Lower lobe of right lung (tissue), 2 donors: ENCODE measurements around the gene CRYGS. TPM values are rescaled to one million over a fixed set of nuclear protein-coding genes. Genes with fewer than 3 reads are reported as not detected.
A peak's percentile ranks its signal among the peaks of the same experiment; 100 is the strongest.

ENCODE experiments used
- ATAC-seq, 2 donors: fragments of 200-7000 bp; cut with Tn5 transposase; one replicate each; pipeline ENCODE4 v1.9.1; 2020 to 2022; ENCODE audit warnings: mild to moderate bottlenecking in 2 of 2, moderate library complexity in 2 of 2
- DNase-seq: peaks from one replicate; pipeline ENCODE4 v3.0.0-alpha.2; 2020
- H3K27ac ChIP-seq: fragments of 200-600 bp; one replicate; pipeline ENCODE4 v1.8.0; 2022
- H3K27me3 ChIP-seq: fragments of 200-600 bp; one replicate; pipeline ENCODE4 v1.8.0; 2022; ENCODE audit warnings: low read depth
- H3K36me3 ChIP-seq: fragments of 200-600 bp; one replicate; pipeline ENCODE4 v1.8.0; 2022; ENCODE audit warnings: mild to moderate bottlenecking
- H3K4me1 ChIP-seq: fragments of 200-600 bp; one replicate; pipeline ENCODE4 v1.8.0; 2022
- H3K4me3 ChIP-seq: fragments of 200-600 bp; one replicate; pipeline ENCODE4 v1.8.0; 2022; ENCODE audit warnings: mild to moderate bottlenecking
- H3K9me3 ChIP-seq: fragments of 200-600 bp; one replicate; pipeline ENCODE4 v1.8.0; 2022
- intact Hi-C: fragments of 100-400 bp; cut with DNase I; formaldehyde crosslinking; loops from one replicate; pipeline ENCODE4 v1.11.0; 2022
- long read RNA-seq: library from polyadenylated mRNA; unstranded; transcript quantifications from one replicate; pipeline ENCODE4 v2.0.0, GENCODE V29; 2021
- total RNA-seq: library from RNA; stranded (reverse); fragmentation: NEBNext Ultra II Directional; extraction: Animal tissue kit (Norgen Biotek cat#: 25700); gene quantifications from one replicate; pipeline ENCODE4 v1.2.1, GENCODE V29; 2021
- TF ChIP-seq, protein P1 (sequence below): fragments of 200-600 bp; IDR thresholded peaks from one replicate; pipeline ENCODE4 v1.8.0; 2022; ENCODE audit warnings: antibody characterized with exemption, mild to moderate bottlenecking
- donor health status: DM: no; HTN: yes; CAD: no; lungs with severe emphysema.

The CRYGS gene
- total RNA-seq = 4.0 TPM
- long read RNA-seq = 0 reads

GRCh38 chr3:186544281-186544680 is at the start of gene CRYGS:
Gene CRYGS (minus strand): TSS chr3:186544380. CDS start chr3:186544326, 54 bp downstream.
- intact Hi-C loops = loop anchor here (10.0 kb wide), 1 partner anchor 279 kb away; no protein-coding TSS in a partner anchor
- TF ChIP-seq, protein P1, sequence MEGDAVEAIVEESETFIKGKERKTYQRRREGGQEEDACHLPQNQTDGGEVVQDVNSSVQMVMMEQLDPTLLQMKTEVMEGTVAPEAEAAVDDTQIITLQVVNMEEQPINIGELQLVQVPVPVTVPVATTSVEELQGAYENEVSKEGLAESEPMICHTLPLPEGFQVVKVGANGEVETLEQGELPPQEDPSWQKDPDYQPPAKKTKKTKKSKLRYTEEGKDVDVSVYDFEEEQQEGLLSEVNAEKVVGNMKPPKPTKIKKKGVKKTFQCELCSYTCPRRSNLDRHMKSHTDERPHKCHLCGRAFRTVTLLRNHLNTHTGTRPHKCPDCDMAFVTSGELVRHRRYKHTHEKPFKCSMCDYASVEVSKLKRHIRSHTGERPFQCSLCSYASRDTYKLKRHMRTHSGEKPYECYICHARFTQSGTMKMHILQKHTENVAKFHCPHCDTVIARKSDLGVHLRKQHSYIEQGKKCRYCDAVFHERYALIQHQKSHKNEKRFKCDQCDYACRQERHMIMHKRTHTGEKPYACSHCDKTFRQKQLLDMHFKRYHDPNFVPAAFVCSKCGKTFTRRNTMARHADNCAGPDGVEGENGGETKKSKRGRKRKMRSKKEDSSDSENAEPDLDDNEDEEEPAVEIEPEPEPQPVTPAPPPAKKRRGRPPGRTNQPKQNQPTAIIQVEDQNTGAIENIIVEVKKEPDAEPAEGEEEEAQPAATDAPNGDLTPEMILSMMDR = no peak
- ATAC-seq = no peak
- DNase-seq = no peak
- Histone ChIP-seq H3K9me3 (no peaks in the 10 kb centered on the region), H3K36me3 (peaks cover 49% of the 10 kb centered on the region), H3K27ac (no peak within 1 kb of the TSS), H3K27me3 (no peaks in the 10 kb centered on the region), H3K4me3 (no peak within 1 kb of the TSS), H3K4me1 (no peaks in the 10 kb centered on the region)

- Histone ChIP-seq H3K27me3 (no peaks in the 10 kb centered on the region), H3K27ac (no peak overlapping the region), H3K4me1 (no peaks in the 10 kb centered on the region), H3K9me3 (no peaks in the 10 kb centered on the region), H3K36me3 (no peaks in the 10 kb centered on the region), H3K4me3 (no peak overlapping the region)
- intact Hi-C loops = no loop called here
- TF ChIP-seq, protein P1 = no peak
- DNase-seq = no peak
- no peak for ATAC-seq
Measured at GRCh38 chr3:186593862-186594261, 49.7 kb upstream of the CRYGS start.

GRCh38 chr3:186592682-186593081 is 48.5 kb upstream of the CRYGS start:
- Histone ChIP-seq H3K36me3 (no peaks in the 10 kb centered on the region), H3K27ac (no peak overlapping the region), H3K9me3 (no peaks in the 10 kb centered on the region), H3K4me3 (no peak overlapping the region), H3K27me3 (no peaks in the 10 kb centered on the region), H3K4me1 (no peaks in the 10 kb centered on the region)
- intact Hi-C loops = no loop called here
- TF ChIP-seq, protein P1 = no peak
- DNase-seq (no peak), ATAC-seq (no peak)

DNA sequence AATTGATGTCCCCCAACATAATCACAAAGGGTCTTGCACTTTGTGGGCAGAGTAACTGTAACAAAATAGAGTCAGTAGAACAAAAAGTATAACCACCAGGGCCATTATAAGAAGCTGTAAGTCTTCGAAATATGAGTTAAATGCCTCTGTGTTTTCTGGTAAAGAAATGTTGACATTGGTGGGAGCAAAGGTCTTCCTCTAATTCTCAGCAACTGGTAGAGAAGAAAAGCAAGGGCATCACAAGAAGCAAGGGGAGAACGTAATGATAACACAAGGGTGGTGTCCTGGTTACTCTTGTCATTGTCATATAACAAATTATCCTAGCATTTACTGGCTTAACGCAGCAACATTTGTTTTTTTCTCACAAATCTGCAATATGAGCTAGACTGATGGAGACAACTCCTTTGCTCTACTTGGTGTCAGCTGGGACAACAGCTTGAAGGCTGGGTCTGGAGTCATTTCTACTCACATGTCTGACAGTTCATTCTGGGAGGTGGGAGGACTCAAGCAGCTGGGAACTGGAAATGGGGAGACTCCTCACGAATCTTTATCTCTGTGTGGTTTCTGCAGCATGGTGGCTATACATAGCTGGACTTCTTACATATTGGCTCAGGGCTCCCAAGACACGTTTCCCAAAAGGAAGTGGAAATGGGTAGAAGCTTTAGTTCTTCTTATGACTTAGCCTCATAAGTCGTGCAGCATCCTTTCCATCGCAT is 46.6 kb upstream of the CRYGS start:
- no peaks in the 10 kb centered on the region for H3K4me1 ChIP-seq
- no peak for ATAC-seq
- H3K27me3 ChIP-seq = no peaks in the 10 kb centered on the region
- no peak overlapping the region for H3K27ac ChIP-seq
- TF ChIP-seq, protein P1 = no peak
- H3K9me3 ChIP-seq = no peaks in the 10 kb centered on the region
- H3K36me3 ChIP-seq = peaks cover 5% of the 10 kb centered on the region
- intact Hi-C loops = no loop called here
- DNase-seq = no peak
- H3K4me3 ChIP-seq = no peak overlapping the region

- Histone ChIP-seq H3K27ac (no peak overlapping the region), H3K4me1 (no peaks in the 10 kb centered on the region), H3K27me3 (no peaks in the 10 kb centered on the region), H3K9me3 (no peaks in the 10 kb centered on the region), H3K36me3 (peaks cover 13% of the 10 kb centered on the region), H3K4me3 (no peak overlapping the region)
- TF ChIP-seq, protein P1 = no peak
- DNase-seq (no peak), ATAC-seq (peak; percentile 45 to 47)
- intact Hi-C loops = no loop called here
Measured at GRCh38 chr3:186589856-186590579, 45.8 kb upstream of the CRYGS start.
